Measurements from ENCODE around the gene HCCS. TPM values are rescaled to one million over a fixed set of nuclear protein-coding genes. Genes with fewer than 3 reads are reported as not detected.

HCCS gene
- total RNA-seq, 1 experiment from 2014 or later: 28.0 TPM

DNA sequence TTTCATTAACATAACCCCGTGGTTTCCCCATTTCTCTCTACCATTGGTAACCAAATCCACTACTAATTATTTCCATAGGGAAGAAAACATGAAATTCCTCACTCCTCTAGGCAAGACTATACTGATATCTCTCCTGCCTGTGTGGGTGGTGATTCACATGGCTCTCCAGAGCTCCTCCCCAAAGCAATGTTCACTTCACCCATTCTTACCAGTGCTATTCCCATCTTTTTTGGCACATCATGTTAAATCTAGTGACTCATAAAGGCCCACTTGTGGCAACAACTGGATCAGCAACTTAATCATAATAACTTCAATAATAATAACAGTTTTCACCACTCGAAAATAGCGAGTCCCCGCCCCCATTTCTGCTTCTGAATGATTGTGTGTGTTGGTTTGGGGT, 6.1 kb upstream of the HCCS start:
- H3K9me3 Mint-ChIP-seq: no peaks in the 10 kb centered on the region
- ATAC-seq (no peak), DNase-seq (ENCODE audit: low spot score) (no peak)
- H3K4me3 Mint-ChIP-seq: no peak overlapping the region
- peaks cover 7% of the 10 kb centered on the region for H3K4me1 Mint-ChIP-seq
- CTCF ChIA-PET: no interaction called here
- H3K27ac Mint-ChIP-seq: no peak overlapping the region
- TF ChIP-seq ZNF138 (CRISPR knock-in tag; conservative IDR thresholded peaks at IDR 0.05) (no peak), ZNF219 (CRISPR knock-in tag; IDR thresholded peaks at IDR 0.05; ENCODE audit: borderline replicate concordance) (no peak), ELF4 (CRISPR knock-in tag; IDR thresholded peaks at IDR 0.05; ENCODE audit: low read depth) (no peak), GABPB1 (CRISPR knock-in tag; IDR thresholded peaks at IDR 0.05) (no peak), ZNF317 (CRISPR knock-in tag; IDR thresholded peaks at IDR 0.05; ENCODE audit: borderline replicate concordance, low read depth) (no peak), RELA (CRISPR knock-in tag; IDR thresholded peaks at IDR 0.05; ENCODE audit: borderline replicate concordance) (no peak), CDX4 (CRISPR knock-in tag; IDR thresholded peaks at IDR 0.05; ENCODE audit: borderline replicate concordance) (no peak), NR3C1 (CRISPR knock-in tag; conservative IDR thresholded peaks at IDR 0.05; ENCODE audit: low read depth) (no peak), JAZF1 (CRISPR knock-in tag; IDR thresholded peaks at IDR 0.05) (no peak), OVOL2 (CRISPR knock-in tag; IDR thresholded peaks at IDR 0.05; ENCODE audit: borderline replicate concordance) (no peak), MXD4 (CRISPR knock-in tag; IDR thresholded peaks at IDR 0.05; ENCODE audit: borderline replicate concordance) (no peak), KAT7 (CRISPR knock-in tag; IDR thresholded peaks at IDR 0.05; ENCODE audit: borderline replicate concordance) (no peak), NFYB (CRISPR knock-in tag; conservative IDR thresholded peaks at IDR 0.05; ENCODE audit: low read depth) (no peak), GTF2I (CRISPR knock-in tag; conservative IDR thresholded peaks at IDR 0.05) (no peak), ZMAT4 (CRISPR knock-in tag; IDR thresholded peaks at IDR 0.05) (no peak), TCF7 (CRISPR knock-in tag; IDR thresholded peaks at IDR 0.05; ENCODE audit: low read depth) (no peak)
- TF ChIP-seq, protein P1, sequence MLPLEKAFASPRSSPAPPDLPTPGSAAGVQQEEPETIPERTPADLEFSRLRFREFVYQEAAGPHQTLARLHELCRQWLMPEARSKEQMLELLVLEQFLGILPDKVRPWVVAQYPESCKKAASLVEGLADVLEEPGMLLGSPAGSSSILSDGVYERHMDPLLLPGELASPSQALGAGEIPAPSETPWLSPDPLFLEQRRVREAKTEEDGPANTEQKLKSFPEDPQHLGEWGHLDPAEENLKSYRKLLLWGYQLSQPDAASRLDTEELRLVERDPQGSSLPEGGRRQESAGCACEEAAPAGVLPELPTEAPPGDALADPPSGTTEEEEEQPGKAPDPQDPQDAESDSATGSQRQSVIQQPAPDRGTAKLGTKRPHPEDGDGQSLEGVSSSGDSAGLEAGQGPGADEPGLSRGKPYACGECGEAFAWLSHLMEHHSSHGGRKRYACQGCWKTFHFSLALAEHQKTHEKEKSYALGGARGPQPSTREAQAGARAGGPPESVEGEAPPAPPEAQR (CRISPR knock-in tag; IDR thresholded peaks at IDR 0.05): no peak
- H3K36me3 Mint-ChIP-seq: peaks cover 5% of the 10 kb centered on the region; the same call in 1 of the 2 replicates
- POLR2A ChIA-PET: no interaction called here
- no peaks in the 10 kb centered on the region for H3K27me3 Mint-ChIP-seq (ENCODE audit: low read depth)

- DNase-seq (ENCODE audit: low spot score): no peak
- no peak overlapping the region for H3K4me3 Mint-ChIP-seq
- ChIA-PET POLR2A (no interaction called here), CTCF (no interaction called here)
- no peak for TF ChIP-seq ESRRA (CRISPR knock-in tag; IDR thresholded peaks at IDR 0.05; ENCODE audit: borderline replicate concordance)
- TF ChIP-seq FOXJ3 (CRISPR knock-in tag; IDR thresholded peaks at IDR 0.05; ENCODE audit: borderline replicate concordance): no peak
- TF ChIP-seq ZNF416 (CRISPR knock-in tag; IDR thresholded peaks at IDR 0.05): no peak
- no peak for TF ChIP-seq IRF2 (CRISPR knock-in tag; IDR thresholded peaks at IDR 0.05; ENCODE audit: borderline replicate concordance, low read depth)
- TF ChIP-seq ZNF317 (CRISPR knock-in tag; IDR thresholded peaks at IDR 0.05; ENCODE audit: borderline replicate concordance, low read depth): no peak
- TF ChIP-seq, protein P2, sequence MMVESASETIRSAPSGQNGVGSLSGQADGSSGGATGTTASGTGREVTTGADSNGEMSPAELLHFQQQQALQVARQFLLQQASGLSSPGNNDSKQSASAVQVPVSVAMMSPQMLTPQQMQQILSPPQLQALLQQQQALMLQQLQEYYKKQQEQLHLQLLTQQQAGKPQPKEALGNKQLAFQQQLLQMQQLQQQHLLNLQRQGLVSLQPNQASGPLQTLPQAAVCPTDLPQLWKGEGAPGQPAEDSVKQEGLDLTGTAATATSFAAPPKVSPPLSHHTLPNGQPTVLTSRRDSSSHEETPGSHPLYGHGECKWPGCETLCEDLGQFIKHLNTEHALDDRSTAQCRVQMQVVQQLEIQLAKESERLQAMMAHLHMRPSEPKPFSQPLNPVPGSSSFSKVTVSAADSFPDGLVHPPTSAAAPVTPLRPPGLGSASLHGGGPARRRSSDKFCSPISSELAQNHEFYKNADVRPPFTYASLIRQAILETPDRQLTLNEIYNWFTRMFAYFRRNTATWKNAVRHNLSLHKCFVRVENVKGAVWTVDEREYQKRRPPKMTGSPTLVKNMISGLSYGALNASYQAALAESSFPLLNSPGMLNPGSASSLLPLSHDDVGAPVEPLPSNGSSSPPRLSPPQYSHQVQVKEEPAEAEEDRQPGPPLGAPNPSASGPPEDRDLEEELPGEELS (CRISPR knock-in tag; IDR thresholded peaks at IDR 0.05): no peak
- TF ChIP-seq HMGA2 (CRISPR knock-in tag; IDR thresholded peaks at IDR 0.05): no peak
- TF ChIP-seq ZMAT4 (CRISPR knock-in tag; IDR thresholded peaks at IDR 0.05): no peak
- no peak for TF ChIP-seq SP1 (CRISPR knock-in tag; conservative IDR thresholded peaks at IDR 0.05)
- TF ChIP-seq SMAD3 (CRISPR knock-in tag; IDR thresholded peaks at IDR 0.05; ENCODE audit: borderline replicate concordance): no peak
- ATAC-seq: no peak
- H3K4me1 Mint-ChIP-seq: peaks cover 6% of the 10 kb centered on the region; the same call in 1 of the 2 replicates
- H3K9me3 Mint-ChIP-seq: no peaks in the 10 kb centered on the region
- no peak overlapping the region for H3K27ac Mint-ChIP-seq
- H3K27me3 Mint-ChIP-seq (ENCODE audit: low read depth): no peaks in the 10 kb centered on the region
- H3K36me3 Mint-ChIP-seq: peaks cover 5% of the 10 kb centered on the region; the same call in 1 of the 2 replicates
Measured at GRCh38 chrX:11108253-11108941, 2.7 kb upstream of the HCCS start.

All from WTC11 (cell line).